ENCODE data around the gene IL22RA2. TPM values are rescaled to one million over a fixed set of nuclear protein-coding genes. Genes with fewer than 3 reads are reported as not detected.

Gene IL22RA2
- total and polyA plus RNA-seq, 2 of the 13 experiments (the other 11 are each of a cell fraction or from before 2014, with no cell fraction given) = not detected

DNA sequence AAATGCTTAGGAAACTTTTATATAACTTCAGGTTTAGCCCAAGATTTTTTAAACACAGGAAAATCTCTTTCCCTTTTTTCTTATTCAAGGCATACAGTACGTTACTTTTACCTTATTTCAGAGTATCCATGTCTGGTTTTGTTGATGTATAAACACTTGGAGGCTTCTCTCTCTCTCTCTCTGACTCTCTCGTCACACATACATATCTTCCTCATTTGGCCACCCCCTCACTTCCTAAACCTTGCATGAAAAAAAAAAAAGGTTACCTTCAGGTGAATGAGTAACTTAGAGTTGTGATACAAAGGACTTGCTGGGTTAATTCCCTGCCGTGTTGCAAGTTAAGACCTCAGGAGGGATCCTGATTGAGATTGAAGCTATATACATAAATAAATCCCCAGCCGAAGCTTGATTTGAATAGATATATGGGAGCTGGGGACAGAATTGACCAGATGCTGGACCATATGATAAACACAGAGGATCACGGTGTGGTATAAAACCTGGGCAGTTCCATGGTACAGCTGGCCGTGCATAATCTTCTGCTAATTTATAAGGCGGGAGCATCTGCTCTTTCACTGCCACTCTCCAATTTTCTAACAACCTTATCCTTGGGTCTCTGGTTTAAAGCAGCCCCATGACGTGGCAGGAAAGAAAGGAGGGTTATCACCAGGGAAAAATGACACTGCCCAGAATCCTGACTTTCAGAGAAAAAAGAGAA is 73.6 kb downstream of the IL22RA2 start (continued):
- no peak for TF ChIP-seq SNAI1 (CRISPR knock-in tag; IDR thresholded peaks at IDR 0.05; ENCODE audit: borderline replicate concordance)

DNA sequence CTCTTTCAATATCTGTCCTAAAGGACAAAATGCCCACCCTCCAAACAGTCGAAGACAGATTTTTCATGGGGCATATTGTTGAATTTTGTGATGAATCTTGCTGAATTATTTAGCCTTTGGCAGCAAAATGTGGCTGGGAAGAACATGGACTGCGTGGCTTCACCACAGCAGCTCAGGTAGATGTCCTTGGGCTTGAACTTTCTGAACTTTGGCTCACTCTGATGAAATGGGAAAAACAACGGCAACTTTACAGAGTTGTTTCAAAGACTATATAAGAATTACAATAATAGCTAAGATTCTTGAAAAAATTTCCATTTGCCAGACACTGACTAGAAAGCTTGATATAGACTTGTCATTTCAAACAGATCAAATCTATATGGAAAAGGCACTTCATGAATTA is 75.9 kb downstream of the IL22RA2 start:
- in situ Hi-C loops (cut with HindIII; ENCODE audit: extremely low pct_ligation_motif_present, low pct_unique_long_range_greater_than_20kb) = loop anchor here (10.0 to 25.0 kb wide), 2 partner anchors 217 to 865 kb away; no protein-coding TSS in a partner anchor
- CTCF ChIA-PET (ENCODE audit: low intra/inter-chr PET ratio, low total read pairs) = interaction anchor here (4.0 kb wide), 1 partner anchor 544 kb away, joined by 39 read pairs; no protein-coding TSS in a partner anchor
- TF ChIP-seq ZKSCAN5 (CRISPR knock-in tag; IDR thresholded peaks at IDR 0.05) (no peak), ZNF101 (CRISPR knock-in tag; IDR thresholded peaks at IDR 0.05; ENCODE audit: borderline replicate concordance, low read depth) (no peak), HNF4A (CRISPR knock-in tag; IDR thresholded peaks at IDR 0.05) (peak; percentile 53; the same call in 1 of the 2 replicates), NR1H2 (CRISPR knock-in tag; IDR thresholded peaks at IDR 0.05; ENCODE audit: borderline replicate concordance, low read depth) (no peak), IRX3 (CRISPR knock-in tag; IDR thresholded peaks at IDR 0.05; ENCODE audit: borderline replicate concordance, low read depth) (no peak), NRL (CRISPR knock-in tag; IDR thresholded peaks at IDR 0.05; ENCODE audit: borderline replicate concordance) (no peak), ZNF382 (CRISPR knock-in tag; IDR thresholded peaks at IDR 0.05; ENCODE audit: borderline replicate concordance) (no peak), FOXJ3 (CRISPR knock-in tag; IDR thresholded peaks at IDR 0.05; ENCODE audit: borderline replicate concordance) (0 out of 2 replicates have a peak, but pooled peaks have one; percentile 22), FOXK1 (CRISPR knock-in tag; IDR thresholded peaks at IDR 0.05; ENCODE audit: borderline replicate concordance, low read depth) (no peak), ZNF564 (CRISPR knock-in tag; IDR thresholded peaks at IDR 0.05) (no peak), FOXA3 (CRISPR knock-in tag; IDR thresholded peaks at IDR 0.05) (no peak)
- TF ChIP-seq, protein P1, sequence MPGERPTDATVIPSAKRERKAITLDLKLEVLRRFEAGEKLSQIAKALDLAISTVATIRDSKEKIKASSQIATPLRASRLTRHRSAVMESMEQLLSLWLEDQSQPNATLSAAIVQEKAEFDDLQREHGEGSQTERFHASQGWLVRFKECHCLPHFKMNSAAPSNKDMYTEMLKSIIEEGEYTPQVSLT (CRISPR knock-in tag; IDR thresholded peaks at IDR 0.05; ENCODE audit: borderline replicate concordance, low read depth) = no peak
- TF ChIP-seq, protein P2, sequence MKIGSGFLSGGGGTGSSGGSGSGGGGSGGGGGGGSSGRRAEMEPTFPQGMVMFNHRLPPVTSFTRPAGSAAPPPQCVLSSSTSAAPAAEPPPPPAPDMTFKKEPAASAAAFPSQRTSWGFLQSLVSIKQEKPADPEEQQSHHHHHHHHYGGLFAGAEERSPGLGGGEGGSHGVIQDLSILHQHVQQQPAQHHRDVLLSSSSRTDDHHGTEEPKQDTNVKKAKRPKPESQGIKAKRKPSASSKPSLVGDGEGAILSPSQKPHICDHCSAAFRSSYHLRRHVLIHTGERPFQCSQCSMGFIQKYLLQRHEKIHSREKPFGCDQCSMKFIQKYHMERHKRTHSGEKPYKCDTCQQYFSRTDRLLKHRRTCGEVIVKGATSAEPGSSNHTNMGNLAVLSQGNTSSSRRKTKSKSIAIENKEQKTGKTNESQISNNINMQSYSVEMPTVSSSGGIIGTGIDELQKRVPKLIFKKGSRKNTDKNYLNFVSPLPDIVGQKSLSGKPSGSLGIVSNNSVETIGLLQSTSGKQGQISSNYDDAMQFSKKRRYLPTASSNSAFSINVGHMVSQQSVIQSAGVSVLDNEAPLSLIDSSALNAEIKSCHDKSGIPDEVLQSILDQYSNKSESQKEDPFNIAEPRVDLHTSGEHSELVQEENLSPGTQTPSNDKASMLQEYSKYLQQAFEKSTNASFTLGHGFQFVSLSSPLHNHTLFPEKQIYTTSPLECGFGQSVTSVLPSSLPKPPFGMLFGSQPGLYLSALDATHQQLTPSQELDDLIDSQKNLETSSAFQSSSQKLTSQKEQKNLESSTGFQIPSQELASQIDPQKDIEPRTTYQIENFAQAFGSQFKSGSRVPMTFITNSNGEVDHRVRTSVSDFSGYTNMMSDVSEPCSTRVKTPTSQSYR (CRISPR knock-in tag; IDR thresholded peaks at IDR 0.05; ENCODE audit: borderline replicate concordance) = no peak
- TF ChIP-seq, protein P3, sequence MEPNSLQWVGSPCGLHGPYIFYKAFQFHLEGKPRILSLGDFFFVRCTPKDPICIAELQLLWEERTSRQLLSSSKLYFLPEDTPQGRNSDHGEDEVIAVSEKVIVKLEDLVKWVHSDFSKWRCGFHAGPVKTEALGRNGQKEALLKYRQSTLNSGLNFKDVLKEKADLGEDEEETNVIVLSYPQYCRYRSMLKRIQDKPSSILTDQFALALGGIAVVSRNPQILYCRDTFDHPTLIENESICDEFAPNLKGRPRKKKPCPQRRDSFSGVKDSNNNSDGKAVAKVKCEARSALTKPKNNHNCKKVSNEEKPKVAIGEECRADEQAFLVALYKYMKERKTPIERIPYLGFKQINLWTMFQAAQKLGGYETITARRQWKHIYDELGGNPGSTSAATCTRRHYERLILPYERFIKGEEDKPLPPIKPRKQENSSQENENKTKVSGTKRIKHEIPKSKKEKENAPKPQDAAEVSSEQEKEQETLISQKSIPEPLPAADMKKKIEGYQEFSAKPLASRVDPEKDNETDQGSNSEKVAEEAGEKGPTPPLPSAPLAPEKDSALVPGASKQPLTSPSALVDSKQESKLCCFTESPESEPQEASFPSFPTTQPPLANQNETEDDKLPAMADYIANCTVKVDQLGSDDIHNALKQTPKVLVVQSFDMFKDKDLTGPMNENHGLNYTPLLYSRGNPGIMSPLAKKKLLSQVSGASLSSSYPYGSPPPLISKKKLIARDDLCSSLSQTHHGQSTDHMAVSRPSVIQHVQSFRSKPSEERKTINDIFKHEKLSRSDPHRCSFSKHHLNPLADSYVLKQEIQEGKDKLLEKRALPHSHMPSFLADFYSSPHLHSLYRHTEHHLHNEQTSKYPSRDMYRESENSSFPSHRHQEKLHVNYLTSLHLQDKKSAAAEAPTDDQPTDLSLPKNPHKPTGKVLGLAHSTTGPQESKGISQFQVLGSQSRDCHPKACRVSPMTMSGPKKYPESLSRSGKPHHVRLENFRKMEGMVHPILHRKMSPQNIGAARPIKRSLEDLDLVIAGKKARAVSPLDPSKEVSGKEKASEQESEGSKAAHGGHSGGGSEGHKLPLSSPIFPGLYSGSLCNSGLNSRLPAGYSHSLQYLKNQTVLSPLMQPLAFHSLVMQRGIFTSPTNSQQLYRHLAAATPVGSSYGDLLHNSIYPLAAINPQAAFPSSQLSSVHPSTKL (CRISPR knock-in tag; IDR thresholded peaks at IDR 0.05) = peak; percentile 18; the same call in 1 of the 2 replicates

More for the DNA sequence above, 75.9 kb downstream of the IL22RA2 start:
- Histone ChIP-seq H2AFZ (ENCODE audit: low read length) (no peak overlapping the region), H3K4me1 (ENCODE audit: insufficient read depth, low read length) (peaks cover 8% of the 10 kb centered on the region; the same call in 1 of the 2 replicates), H3K36me3 (replicated peaks in 1 of 2; ENCODE audit: control insufficient read depth in 1 of 2, insufficient read depth in 2 of 2, low read length in 2 of 2) (no peaks in the 10 kb centered on the region), H3K9me3 (ENCODE audit: low read length) (no peaks in the 10 kb centered on the region), H4K20me1 (ENCODE audit: insufficient read depth, low read length) (no peaks in the 10 kb centered on the region), H3K27ac (ENCODE audit: extremely low read length, insufficient read depth, low read length) (no peak overlapping the region), H3K4me3 (replicated peaks in 1 of 3; ENCODE audit: insufficient read depth in 1 of 3, low read depth in 2 of 3, low read length in 3 of 3) (no peak overlapping the region), H3K27me3 (ENCODE audit: control insufficient read depth in 1 of 2, insufficient read depth in 2 of 2, low read length in 2 of 2) (no peaks in the 10 kb centered on the region), H3K9ac (ENCODE audit: insufficient read depth, low read depth, low read length) (no peak overlapping the region), H3K79me2 (ENCODE audit: insufficient read depth, low read length) (no peaks in the 10 kb centered on the region), H3K4me2 (ENCODE audit: low read depth, low read length) (no peak overlapping the region)
- POLR2A ChIA-PET = no interaction called here
- no peak for DNase-seq (ENCODE audit: low spot score)
- WGBS (ENCODE audit: low lambda C conversion rate) = 1% methylated on average over 3 of the region's 3 CpGs
- no peak for FAIRE-seq
- BruUV-seq (replicated peaks) = no TSS peak
- intact Hi-C loops (cut with micrococcal nuclease; ENCODE audit: unreplicated experiment) = no loop called here
- no peak; the same call in 2 of the 3 replicates for ATAC-seq

All from HepG2 (cell line).